PC-9 (cell line): ENCODE results near the gene CCN6. TPM values are rescaled to one million over a fixed set of nuclear protein-coding genes. Genes with fewer than 3 reads are reported as not detected.

Experiments
- BruUV-seq: library from RNA; stranded (reverse); fragments of 400-500 nt; replicated peaks from 2 replicates; lab custom pipeline; 2021; lab: Mats Ljungman, UMichigan
- CTCF ChIA-PET: fragments of 300-600 bp; sonication (Branson Sonifier 250); formaldehyde crosslinking; loops from one replicate; lab custom pipeline; 2022; ENCODE audit warnings: antibody characterized with exemption; lab: Charles Lee
- POLR2A ChIA-PET: fragments of 300-600 bp; sonication (Branson Sonifier 250); formaldehyde crosslinking; loops from one replicate; lab custom pipeline; 2022; ENCODE audit warnings: antibody characterized with exemption; ENCODE audit not compliant: unreplicated experiment; lab: Charles Lee
- DNase-seq, 2 experiments: peaks; one replicate each; pipeline versions ENCODE4 v3.0.0 to v3.0.0-alpha.2; 2015 to 2022; ENCODE audit warnings: mixed read lengths in 1 of 2
- H2AFZ ChIP-seq: fragments of 200-600 bp; sonication (generic); 2 replicates; pipeline ENCODE4 v1.8.1; 2017; ENCODE audit warnings: antibody characterized with exemption
- H3F3A ChIP-seq: fragments of 200-600 bp; sonication (generic); 2 replicates; pipeline ENCODE4 v1.8.1; 2017; ENCODE audit warnings: antibody characterized with exemption, mild to moderate bottlenecking, low read depth; ENCODE audit not compliant: insufficient read depth
- H3K27ac ChIP-seq: fragments of 200-600 bp; sonication (generic); 2 replicates; pipeline ENCODE4 v1.6.1; 2016; ENCODE audit warnings: mixed run types
- H3K27me3 ChIP-seq: fragments of 200-600 bp; sonication (generic); 2 replicates; pipeline ENCODE4 v1.6.1; 2016; ENCODE audit warnings: low read depth, mixed run types; ENCODE audit not compliant: insufficient read depth
- H3K36me3 ChIP-seq: fragments of 200-600 bp; sonication (generic); 2 replicates; pipeline ENCODE4 v1.6.1; 2016; ENCODE audit warnings: low read depth, mixed run types
- H3K4me1 ChIP-seq: fragments of 200-600 bp; sonication (generic); replicated peaks from 2 replicates; pipeline ENCODE4 v1.6.1; 2016; ENCODE audit warnings: mixed run types; ENCODE audit not compliant: insufficient read depth
- H3K4me2 ChIP-seq: fragments of 200-600 bp; sonication (generic); 2 replicates; pipeline ENCODE4 v1.6.1; 2017; ENCODE audit warnings: mixed run types
- H3K4me3 ChIP-seq: fragments of 200-600 bp; sonication (generic); 2 replicates; pipeline ENCODE4 v1.6.1; 2016; ENCODE audit warnings: mixed run types
- H3K79me2 ChIP-seq: fragments of 200-600 bp; sonication (generic); 2 replicates; pipeline ENCODE4 v1.6.1; 2017; ENCODE audit warnings: low read depth, mixed run types
- H3K9me2 ChIP-seq: fragments of 200-600 bp; sonication (generic); 2 replicates; pipeline ENCODE4 v1.8.1; 2017; ENCODE audit warnings: mild to moderate bottlenecking; ENCODE audit not compliant: insufficient read depth
- H3K9me3 ChIP-seq: fragments of 200-600 bp; sonication (generic); 2 replicates; pipeline ENCODE4 v1.8.1; 2016; ENCODE audit warnings: low read depth; ENCODE audit not compliant: insufficient read depth
- H4K20me1 ChIP-seq: fragments of 200-600 bp; sonication (generic); 2 replicates; pipeline ENCODE4 v1.8.1; 2017; ENCODE audit not compliant: insufficient read depth
- CTCF ChIP-seq: fragments of 200-600 bp; sonication (generic); conservative IDR thresholded peaks from 2 replicates; pipeline ENCODE4 v1.6.1; 2017; ENCODE audit warnings: mixed run types, antibody characterized with exemption, mild to moderate bottlenecking, moderate library complexity
- EZH2 ChIP-seq: fragments of 200-600 bp; sonication (generic); IDR thresholded peaks from 2 replicates; pipeline ENCODE4 v1.8.0; 2017; ENCODE audit warnings: antibody characterized with exemption, low read depth
- intact Hi-C: fragments of 100-400 bp; cut with micrococcal nuclease; formaldehyde crosslinking; loops from one replicate; pipeline ENCODE4 v1.10.0; 2022; ENCODE audit not compliant: unreplicated experiment
- total RNA-seq: library from RNA; stranded (reverse); gene quantifications from 2 replicates; pipeline ENCODE4 v1.2.3, GENCODE V29; 2021

CCN6 gene
- total RNA-seq, 1 experiment from 2014 or later, result not detected

- H3K4me2 ChIP-seq, result no peak overlapping the region
- ChIA-PET CTCF (interaction anchor here (0.5 kb wide), 1 partner anchor 805 kb away, joined by 4 read pairs; no protein-coding TSS in a partner anchor), POLR2A (no interaction called here)
Measured at GRCh38 chr6:112017760-112018537, 36.0 kb upstream of the CCN6 start.

GRCh38 chr6:112018619-112019416 is 35.1 kb upstream of the CCN6 start:
- no peaks in the 10 kb centered on the region for H3F3A ChIP-seq
- intact Hi-C loops, result no loop called here
- H3K9me3 ChIP-seq, result peaks cover 4% of the 10 kb centered on the region; the same call in 1 of the 2 replicates
- no peaks in the 10 kb centered on the region for H3K36me3 ChIP-seq
- no TSS peak for BruUV-seq
- TF ChIP-seq EZH2 (no peak), CTCF (no peak)
- 0 out of 2 replicates have a peak, but pooled peaks cover 4% of the 10 kb centered on the region for H3K4me1 ChIP-seq
- no peak overlapping the region for H3K4me3 ChIP-seq
- POLR2A ChIA-PET, result no interaction called here
- DNase-seq, result no peak
- no peaks in the 10 kb centered on the region for H3K79me2 ChIP-seq
- H2AFZ ChIP-seq, result no peak overlapping the region
- CTCF ChIA-PET, result interaction anchor here (0.5 kb wide), 1 partner anchor 806 kb away, joined by 4 read pairs; no protein-coding TSS in a partner anchor
- H4K20me1 ChIP-seq, result no peaks in the 10 kb centered on the region
- H3K27ac ChIP-seq, result no peak overlapping the region
- no peak overlapping the region for H3K4me2 ChIP-seq
- no peaks in the 10 kb centered on the region for H3K9me2 ChIP-seq
- H3K27me3 ChIP-seq, result no peaks in the 10 kb centered on the region

More at GRCh38 chr6:112017760-112018537, 36.0 kb upstream of the CCN6 start:
- H3K4me3 ChIP-seq, result no peak overlapping the region
- BruUV-seq, result no TSS peak
- no peak for DNase-seq
- no peak overlapping the region for H3K27ac ChIP-seq
- H3K9me2 ChIP-seq, result no peaks in the 10 kb centered on the region
- H3K27me3 ChIP-seq, result no peaks in the 10 kb centered on the region
- no peaks in the 10 kb centered on the region for H3K36me3 ChIP-seq
- no peaks in the 10 kb centered on the region for H3K9me3 ChIP-seq
- intact Hi-C loops, result no loop called here
- TF ChIP-seq CTCF (no peak), EZH2 (no peak)
- 0 out of 2 replicates have a peak, but pooled peaks cover 4% of the 10 kb centered on the region for H3K4me1 ChIP-seq
- no peaks in the 10 kb centered on the region for H4K20me1 ChIP-seq
- H3F3A ChIP-seq, result no peaks in the 10 kb centered on the region
- no peaks in the 10 kb centered on the region for H3K79me2 ChIP-seq
- H2AFZ ChIP-seq, result no peak overlapping the region

- Histone ChIP-seq H2AFZ (no peak overlapping the region), H3K4me1 (no peaks in the 10 kb centered on the region), H3K36me3 (no peaks in the 10 kb centered on the region), H3K9me2 (no peaks in the 10 kb centered on the region), H3K4me3 (no peak overlapping the region), H3K27me3 (no peaks in the 10 kb centered on the region), H4K20me1 (no peaks in the 10 kb centered on the region), H3K9me3 (peaks cover 7% of the 10 kb centered on the region; the same call in 1 of the 2 replicates), H3K79me2 (no peaks in the 10 kb centered on the region), H3K4me2 (no peak overlapping the region), H3K27ac (no peak overlapping the region), H3F3A (no peaks in the 10 kb centered on the region)
- ChIA-PET POLR2A (no interaction called here), CTCF (no interaction called here)
- intact Hi-C loops, result no loop called here
- TF ChIP-seq CTCF, result no peak
- TF ChIP-seq EZH2, result no peak
- no TSS peak for BruUV-seq
- DNase-seq, result no peak
Measured at GRCh38 chr6:112019589-112019988, 34.3 kb upstream of the CCN6 start.
